Neural crest cell (in vitro differentiated cells): Measurements from ENCODE around the gene LRCH4. TPM values are rescaled to one million over a fixed set of nuclear protein-coding genes. Genes with fewer than 3 reads are reported as not detected.

Source experiments
- DNase-seq: peaks from one replicate; pipeline ENCODE4 v3.0.0; 2021; ENCODE audit warnings: low read depth, mixed read lengths, low spot score
- H3K27ac Mint-ChIP-seq: one replicate; pipeline ENCODE4 v1.8.0; 2021; ENCODE audit warnings: mild to moderate bottlenecking, mixed read lengths; ENCODE audit not compliant: unreplicated experiment
- H3K27me3 Mint-ChIP-seq: 2 replicates; pipeline ENCODE4 v1.8.0; 2021; ENCODE audit warnings: low read depth, mild to moderate bottlenecking, mixed read lengths
- H3K36me3 Mint-ChIP-seq: 2 replicates; pipeline ENCODE4 v1.8.0; 2021; ENCODE audit warnings: low read depth, mild to moderate bottlenecking, mixed read lengths
- H3K4me1 Mint-ChIP-seq: 2 replicates; pipeline ENCODE4 v1.8.0; 2021; ENCODE audit warnings: mixed read lengths
- H3K4me3 Mint-ChIP-seq: one replicate; pipeline ENCODE4 v1.8.0; 2021; ENCODE audit warnings: mild to moderate bottlenecking, mixed read lengths
- H3K9me3 Mint-ChIP-seq: 2 replicates; pipeline ENCODE4 v1.8.0; 2021; ENCODE audit warnings: mixed read lengths
- CTCF ChIP-seq: fragments of 200-600 bp; sonication (generic); conservative IDR thresholded peaks from 2 replicates; pipeline ENCODE4 v1.5.0; 2021; ENCODE audit warnings: antibody characterized with exemption, mild to moderate bottlenecking
- total RNA-seq: library from RNA; stranded (reverse); gene quantifications from 2 replicates; pipeline ENCODE4 v1.2.1, GENCODE V29; 2021

The LRCH4 gene
- total RNA-seq, 1 donor from 2014 or later = 44.2 TPM

DNA sequence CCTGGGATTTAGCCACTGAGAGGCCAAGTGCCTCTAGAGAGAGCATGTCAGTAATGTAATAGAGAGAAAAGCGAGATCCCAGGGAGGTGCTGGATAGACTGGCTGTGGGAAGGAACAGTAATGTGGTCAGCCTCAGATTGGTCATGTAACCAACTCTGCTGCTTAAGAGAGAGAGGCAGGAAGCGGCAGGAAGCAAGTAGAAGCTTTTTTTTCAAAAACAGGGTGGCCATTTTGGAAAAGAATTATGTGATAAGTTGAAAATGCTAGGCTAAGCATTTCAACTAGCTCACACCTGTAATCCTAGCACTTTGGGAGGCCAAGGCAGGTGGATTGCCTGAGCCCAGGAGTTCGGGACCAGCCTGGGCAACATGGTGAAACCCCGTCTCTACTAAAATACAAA is 12.5 kb upstream of the LRCH4 start:
- TF ChIP-seq CTCF = no peak
- DNase-seq = no peak
- Mint-ChIP-seq H3K27me3 (peaks cover 8% of the 10 kb centered on the region), H3K36me3 (no peaks in the 10 kb centered on the region), H3K9me3 (no peaks in the 10 kb centered on the region), H3K4me3 (peak overlapping the region; percentile 44), H3K4me1 (peaks cover 10% of the 10 kb centered on the region), H3K27ac (no peak overlapping the region)

- TF ChIP-seq CTCF = no peak
- Mint-ChIP-seq H3K4me3 (no peak overlapping the region), H3K36me3 (no peaks in the 10 kb centered on the region), H3K27ac (peak overlapping the region; percentile 19), H3K4me1 (peaks cover 5% of the 10 kb centered on the region), H3K9me3 (no peaks in the 10 kb centered on the region), H3K27me3 (no peaks in the 10 kb centered on the region)
- no peak for DNase-seq
Measured at GRCh38 chr7:100595188-100595587, 9.3 kb upstream of the LRCH4 start.

- Mint-ChIP-seq H3K27me3 (no peaks in the 10 kb centered on the region), H3K36me3 (no peaks in the 10 kb centered on the region)
Measured at GRCh38 chr7:100591596-100591995, 5.7 kb upstream of the LRCH4 start.

GRCh38 chr7:100590077-100590737 is 4.3 kb upstream of the LRCH4 start:
- DNase-seq = no peak
- H3K4me1 Mint-ChIP-seq = peaks cover 29% of the 10 kb centered on the region
- H3K4me3 Mint-ChIP-seq = peak overlapping the region; percentile 59
- H3K27me3 Mint-ChIP-seq = no peaks in the 10 kb centered on the region
- H3K36me3 Mint-ChIP-seq = no peaks in the 10 kb centered on the region
- no peaks in the 10 kb centered on the region for H3K9me3 Mint-ChIP-seq
- H3K27ac Mint-ChIP-seq = no peak overlapping the region
- no peak for TF ChIP-seq CTCF

More at GRCh38 chr7:100591596-100591995, 5.7 kb upstream of the LRCH4 start:
- Mint-ChIP-seq H3K27ac (no peak overlapping the region), H3K4me1 (peaks cover 21% of the 10 kb centered on the region), H3K9me3 (no peaks in the 10 kb centered on the region), H3K4me3 (no peak overlapping the region)
- TF ChIP-seq CTCF = no peak
- no peak for DNase-seq

DNA sequence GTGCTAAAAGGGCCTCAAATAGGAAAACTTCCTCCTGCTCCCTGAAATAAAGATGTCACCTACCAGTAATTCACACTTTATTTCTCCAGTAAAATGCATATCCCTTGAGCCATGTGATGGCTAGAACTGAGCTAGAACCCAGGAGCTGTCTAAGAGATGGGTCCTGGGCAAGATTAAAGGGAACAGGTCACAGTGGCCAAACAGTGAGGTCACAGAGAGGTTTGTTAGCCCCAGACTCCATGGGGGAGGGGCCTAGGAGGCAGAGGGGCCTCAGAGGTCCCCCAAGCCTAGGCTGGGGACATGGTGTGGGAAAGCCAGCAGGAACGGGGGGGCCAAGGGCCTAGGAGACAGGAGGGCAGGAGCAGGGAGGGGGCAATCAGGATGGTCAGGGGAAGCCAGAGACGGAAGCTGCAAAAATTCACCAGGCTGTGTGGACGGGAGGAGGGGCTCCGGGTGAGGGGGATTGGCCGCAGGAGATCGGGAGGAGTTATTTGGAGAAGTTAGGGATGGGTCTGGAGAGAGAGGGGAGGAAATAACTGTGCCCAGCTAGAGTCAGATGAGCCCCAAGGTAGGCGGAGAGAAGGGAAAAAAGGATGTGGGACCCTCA is 3.5 kb upstream of the LRCH4 start:
- no peaks in the 10 kb centered on the region for H3K36me3 Mint-ChIP-seq
- H3K4me1 Mint-ChIP-seq = peaks cover 36% of the 10 kb centered on the region
- H3K4me3 Mint-ChIP-seq = peak overlapping the region; percentile 51
- H3K27ac Mint-ChIP-seq = no peak overlapping the region
- TF ChIP-seq CTCF = no peak
- H3K9me3 Mint-ChIP-seq = no peaks in the 10 kb centered on the region
- no peak for DNase-seq
- H3K27me3 Mint-ChIP-seq = no peaks in the 10 kb centered on the region
